T47D (cell line): Measurements from ENCODE around the gene POLN.

Experiments used
- DNase-seq, 2 experiments: peaks; one replicate each; pipeline versions ENCODE4 v3.0.0 to v3.0.0-alpha.2; 2011 to 2012; ENCODE audit warnings: low read depth in 1 of 2, low spot score in 1 of 2
- JUND ChIP-seq: IDR thresholded peaks from 2 replicates; pipeline ENCODE4 v1.6.1; 2012; ENCODE audit warnings: low read depth
- in situ Hi-C: cut with HindIII; loops from 2 replicates; pipeline ENCODE4 v1.10.0; 2016; ENCODE audit warnings: low sequenced_read_pairs, low pct_unique_long_range_greater_than_20kb

POLN gene

DNA sequence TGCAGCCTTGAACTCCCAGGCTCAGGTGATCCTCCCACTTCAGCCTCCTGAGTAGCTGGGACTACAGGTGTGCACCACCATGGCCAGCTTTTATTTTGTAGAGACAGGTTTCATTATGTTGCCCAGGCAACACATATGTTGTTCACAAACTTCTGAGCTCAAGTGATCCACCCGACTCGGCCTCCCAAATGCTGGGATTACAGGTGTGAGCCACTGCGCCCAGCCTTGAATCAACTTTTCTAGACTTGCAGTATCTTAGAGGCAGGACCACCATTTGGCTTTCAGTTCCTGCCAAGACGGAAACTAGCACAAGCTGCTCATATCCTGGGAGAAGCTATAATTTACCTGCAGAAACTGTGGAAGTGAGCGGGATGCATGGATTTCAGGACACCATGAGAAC, 162.9 kb downstream of the POLN start:
- DNase-seq = no peak
- no peak for TF ChIP-seq JUND
- in situ Hi-C loops = no loop called here

DNA sequence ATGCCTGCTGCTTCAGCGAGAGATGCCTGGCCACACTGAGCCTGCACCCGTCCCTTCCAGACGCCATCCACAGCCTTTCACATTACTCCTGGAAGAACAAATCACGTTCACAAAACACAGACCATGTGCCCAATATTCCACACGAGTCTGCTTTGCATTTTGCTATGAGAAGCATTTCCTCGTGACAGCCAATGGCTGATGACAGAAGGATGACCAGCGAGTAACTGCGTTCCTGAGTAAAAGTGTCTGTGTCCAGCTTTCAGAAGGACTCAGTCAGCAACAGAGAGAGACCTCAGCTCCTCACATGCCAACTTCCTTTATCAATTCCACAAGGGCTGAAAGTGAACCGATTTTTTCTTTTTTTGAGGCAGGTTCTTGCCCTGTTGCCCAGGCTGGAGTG, 163.3 kb downstream of the POLN start:
- in situ Hi-C loops = no loop called here
- DNase-seq = no peak
- TF ChIP-seq JUND = no peak

DNA sequence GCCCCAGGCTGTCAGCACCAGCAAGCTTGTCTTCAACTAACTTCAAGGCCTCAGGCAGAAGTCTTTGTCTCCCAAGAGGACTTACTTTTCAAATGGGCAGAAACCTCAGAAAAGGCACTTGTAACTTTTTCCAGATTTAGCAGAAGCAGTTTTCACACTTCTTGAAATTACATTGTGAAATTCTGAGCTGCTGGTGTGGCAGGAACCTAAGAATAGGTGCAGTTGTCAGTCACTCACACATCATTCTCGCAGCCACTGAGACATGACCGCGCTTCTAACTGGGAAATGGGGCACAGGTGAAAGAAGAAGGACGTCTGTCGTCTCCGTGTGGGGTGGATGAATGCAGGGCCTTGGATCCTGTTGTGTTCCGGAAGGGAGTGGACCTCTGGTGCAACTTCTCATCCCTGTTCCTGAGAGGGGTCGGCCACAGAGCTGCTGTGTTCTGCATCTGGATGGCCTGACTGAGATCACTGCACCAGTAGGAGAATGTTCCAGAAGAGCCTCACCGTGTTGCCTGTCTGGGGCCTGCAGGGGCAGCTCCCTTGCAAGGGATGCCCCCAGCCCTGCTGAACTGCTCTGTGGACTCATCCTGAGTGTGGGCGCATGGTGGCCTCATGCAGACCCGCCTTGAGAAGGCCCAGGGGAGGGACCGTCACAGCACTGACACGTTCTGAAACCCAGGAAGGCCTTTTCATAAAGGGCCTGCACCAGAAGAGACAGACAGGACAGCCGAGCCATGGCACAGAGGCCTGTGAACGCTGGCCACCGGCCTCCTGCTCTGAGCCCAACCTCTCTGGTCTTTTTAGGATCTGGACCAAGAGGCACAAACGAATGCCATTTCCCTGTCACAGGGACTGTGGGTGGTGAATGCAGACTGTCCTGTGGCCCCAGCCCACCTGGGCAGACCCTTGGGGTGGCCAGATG, 164.1 kb downstream of the POLN start:
- no peak for TF ChIP-seq JUND
- in situ Hi-C loops = no loop called here
- DNase-seq = no peak

DNA sequence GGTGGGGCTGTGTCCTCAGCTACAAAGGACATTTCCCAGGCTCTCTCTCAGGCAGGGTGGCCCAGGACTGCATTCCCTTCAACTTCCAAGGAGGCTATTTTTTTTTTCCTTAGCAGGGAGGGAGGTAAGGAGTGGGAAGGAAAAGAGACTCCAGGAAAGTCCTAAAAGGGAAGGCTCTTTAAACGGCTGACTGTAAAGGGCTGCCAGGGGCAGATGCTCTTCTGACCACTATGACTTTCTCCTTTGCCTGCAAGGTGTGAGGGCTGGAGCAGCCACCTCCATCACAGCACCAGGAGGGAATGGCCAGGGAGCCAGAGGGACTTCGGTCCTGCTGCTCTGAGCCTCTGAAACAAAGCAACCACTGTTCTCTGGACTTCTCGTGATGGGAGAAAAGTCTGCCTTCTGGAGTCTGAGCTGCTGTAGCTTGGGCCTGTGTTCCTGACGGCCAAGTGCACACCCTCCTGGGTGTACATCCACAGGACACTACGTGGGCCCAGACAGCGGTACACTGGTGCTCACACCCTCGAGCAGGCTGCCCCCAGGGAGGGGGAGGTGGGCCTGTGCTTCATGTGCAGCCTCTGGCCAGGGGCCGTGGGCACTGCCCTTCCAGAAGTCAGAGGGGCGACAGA, 164.9 kb downstream of the POLN start:
- no peak for DNase-seq
- in situ Hi-C loops = no loop called here
- no peak for TF ChIP-seq JUND

DNA sequence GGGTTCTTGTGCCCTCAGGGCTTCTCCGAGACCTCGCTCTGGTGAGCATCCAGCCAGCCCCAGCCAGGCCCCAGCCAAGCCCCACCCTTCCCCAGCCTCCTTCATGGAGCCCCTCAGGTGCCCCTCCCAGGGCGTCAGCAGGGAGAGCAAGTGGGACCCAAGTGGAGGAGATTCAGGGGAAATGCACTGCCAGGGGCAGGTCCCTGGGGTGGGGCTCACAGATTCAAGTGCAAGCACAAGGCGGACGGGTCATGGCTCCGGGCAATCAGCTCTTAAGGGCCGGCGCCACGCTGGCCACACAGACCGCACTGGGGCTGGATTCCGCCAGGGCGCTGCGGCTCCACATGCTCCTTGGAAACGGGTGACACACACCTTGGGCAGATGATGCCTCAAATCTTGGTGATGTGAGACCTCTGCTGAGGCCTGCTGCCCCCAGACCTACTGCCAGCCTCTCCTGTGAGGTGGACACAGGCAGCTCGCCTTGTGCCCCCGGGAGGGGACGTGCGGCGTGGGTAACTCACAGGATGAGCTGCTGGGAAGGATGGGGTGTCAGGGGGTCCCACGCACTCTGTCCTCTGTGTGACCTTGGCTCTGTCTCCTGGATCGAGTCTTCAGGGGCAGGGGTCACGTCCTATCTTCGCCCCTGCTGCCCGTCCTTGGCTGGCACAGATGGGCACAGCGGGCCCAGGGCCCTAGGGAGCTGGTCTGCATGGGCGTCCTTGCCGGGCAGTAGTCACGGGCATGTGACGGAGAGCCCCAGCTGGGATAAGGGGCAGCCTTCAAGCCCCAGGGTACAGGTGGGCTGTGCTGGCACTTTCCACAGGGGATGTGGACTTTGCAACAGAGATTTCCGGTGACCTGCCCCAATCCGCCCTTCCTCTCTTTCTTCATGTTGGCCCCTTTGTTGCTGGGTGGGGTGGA, 165.7 kb downstream of the POLN start:
- TF ChIP-seq JUND = no peak
- no peak for DNase-seq
- in situ Hi-C loops = no loop called here

DNA sequence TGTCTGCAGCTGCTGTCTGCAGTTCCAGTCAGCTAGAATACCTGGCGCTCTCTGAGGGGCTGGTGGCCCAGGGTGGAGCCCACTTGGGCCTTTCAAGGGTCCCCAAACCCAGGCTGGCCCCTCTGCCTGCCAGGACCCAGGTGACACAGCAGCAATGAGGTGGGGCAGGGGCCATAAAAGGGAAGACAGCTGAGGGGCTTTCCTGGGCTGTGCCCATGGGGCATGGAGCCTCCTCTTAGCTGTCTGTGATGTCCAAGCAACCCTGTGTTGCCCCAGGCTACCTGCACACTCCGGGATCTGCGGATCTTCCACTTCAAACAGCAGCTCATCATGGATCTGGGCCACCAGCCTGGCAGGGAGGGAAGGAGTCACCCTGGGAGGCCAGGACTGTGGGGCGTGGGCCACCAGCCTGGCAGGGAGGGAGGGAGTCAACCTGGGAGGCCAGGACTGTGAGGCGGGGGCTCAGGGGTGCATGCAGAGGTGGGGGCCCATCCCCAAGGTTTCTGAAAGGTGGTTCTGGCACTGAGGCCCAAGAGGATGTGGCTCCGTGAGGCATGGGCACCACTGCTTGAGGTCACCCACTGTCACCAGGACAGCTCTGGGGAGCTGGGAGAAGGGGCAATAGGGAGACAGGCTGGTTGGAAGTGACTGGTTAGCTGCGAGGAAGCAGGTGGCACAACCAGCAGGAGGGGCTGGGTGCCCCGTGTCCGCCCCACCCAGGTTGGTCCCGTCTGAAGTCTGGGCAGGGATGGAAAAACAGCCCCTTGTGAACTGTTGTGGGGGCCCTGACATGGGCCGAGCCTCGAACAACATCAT, 166.5 kb downstream of the POLN start:
- TF ChIP-seq JUND = no peak
- in situ Hi-C loops = no loop called here
- no peak for DNase-seq

DNA sequence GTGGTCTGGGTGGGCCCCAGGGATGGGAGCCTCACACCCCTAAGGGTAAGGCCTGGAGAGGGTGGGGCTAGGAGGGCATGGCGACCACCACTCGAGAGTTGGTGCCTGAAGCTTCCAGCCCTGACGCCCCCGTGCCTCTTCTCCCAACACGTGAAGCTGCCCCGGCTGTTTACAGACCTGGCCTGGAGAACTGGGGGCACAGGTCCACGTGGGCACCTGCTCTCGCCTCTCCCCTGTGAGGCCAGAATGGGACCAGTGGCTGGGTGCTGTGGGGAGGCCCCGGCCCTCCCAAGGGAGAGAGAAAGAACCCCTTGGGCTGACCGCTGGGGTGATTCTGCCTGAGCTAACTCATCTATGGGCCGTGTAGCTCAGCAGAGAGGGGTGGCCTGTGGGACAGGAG, 167.3 kb downstream of the POLN start:
- DNase-seq = no peak
- no peak for TF ChIP-seq JUND
- in situ Hi-C loops = no loop called here

DNA sequence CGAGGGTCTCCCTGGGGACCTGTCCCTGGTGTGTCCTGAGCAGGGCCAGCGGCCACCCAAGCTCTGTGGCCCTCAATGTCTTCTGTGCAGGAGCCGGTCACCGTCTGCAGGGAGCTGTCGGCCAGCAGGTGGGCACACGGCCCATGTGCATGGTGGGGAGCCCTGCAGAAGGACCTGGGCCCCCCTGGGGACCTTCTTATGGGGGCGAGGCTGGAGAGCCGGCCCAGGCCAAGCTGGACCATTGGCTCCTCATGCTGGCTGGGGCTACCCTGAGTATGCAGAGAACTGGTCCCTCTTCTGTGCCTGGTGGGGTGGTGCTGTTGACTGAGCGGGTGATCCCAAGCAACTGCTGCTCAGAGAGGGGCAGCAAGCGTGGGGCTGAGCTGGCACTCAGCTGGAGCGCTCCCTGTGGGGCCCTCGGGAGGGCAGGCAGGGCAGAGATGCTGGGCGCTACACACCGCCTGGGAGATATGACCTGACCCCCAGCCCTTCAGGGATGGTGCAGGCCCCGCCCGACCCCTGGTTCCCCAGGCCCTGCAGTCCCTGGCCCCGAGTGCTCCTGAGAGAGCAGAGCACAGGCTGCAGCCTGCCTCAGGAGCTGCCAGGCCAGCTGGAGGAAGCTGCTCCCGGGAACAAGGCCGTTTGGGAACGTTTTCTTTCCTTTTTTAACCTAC, 168.0 kb downstream of the POLN start:
- DNase-seq = no peak
- in situ Hi-C loops = no loop called here
- no peak for TF ChIP-seq JUND

DNA sequence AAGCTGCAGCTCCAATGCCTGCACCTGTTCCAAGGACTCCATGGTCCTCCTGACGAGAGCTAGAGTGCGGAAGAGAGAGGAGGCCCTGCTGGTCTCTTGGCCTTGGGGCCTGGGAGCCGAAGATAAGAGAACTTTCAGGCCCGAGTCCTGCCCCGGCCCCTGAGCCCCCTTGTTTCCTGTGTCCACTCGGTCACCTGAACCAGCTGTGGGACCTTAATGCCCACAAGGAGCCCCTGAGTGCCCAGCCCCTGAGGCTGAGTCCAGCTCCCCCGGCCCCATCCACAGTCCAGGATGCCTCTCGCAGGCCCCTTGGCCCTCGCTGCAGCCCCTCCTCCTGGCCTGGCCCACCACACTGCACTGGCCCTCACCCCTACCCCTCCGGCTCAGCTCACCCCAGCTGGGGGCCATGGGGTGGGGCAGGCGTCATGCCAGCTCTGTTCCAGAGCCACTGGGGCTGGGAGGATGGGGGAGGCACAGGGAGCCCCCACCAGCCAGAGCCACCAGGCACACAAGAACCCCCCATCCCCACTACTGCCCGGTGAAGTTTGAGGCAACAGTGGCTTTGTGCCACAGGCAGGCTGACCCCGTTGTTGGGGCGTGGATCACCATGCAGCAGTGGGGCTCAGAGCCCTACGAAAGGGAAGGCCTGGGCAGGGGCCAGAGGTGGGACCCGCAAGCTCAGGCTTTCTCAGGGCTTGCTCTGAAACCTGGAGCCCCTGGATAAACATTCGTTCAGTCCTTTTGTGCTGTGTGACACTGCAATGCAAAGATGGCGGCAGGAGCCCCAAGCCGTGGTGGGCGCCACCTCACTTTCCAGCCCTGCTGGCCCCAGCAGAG, 168.7 kb downstream of the POLN start:
- DNase-seq = no peak
- in situ Hi-C loops = no loop called here

DNA sequence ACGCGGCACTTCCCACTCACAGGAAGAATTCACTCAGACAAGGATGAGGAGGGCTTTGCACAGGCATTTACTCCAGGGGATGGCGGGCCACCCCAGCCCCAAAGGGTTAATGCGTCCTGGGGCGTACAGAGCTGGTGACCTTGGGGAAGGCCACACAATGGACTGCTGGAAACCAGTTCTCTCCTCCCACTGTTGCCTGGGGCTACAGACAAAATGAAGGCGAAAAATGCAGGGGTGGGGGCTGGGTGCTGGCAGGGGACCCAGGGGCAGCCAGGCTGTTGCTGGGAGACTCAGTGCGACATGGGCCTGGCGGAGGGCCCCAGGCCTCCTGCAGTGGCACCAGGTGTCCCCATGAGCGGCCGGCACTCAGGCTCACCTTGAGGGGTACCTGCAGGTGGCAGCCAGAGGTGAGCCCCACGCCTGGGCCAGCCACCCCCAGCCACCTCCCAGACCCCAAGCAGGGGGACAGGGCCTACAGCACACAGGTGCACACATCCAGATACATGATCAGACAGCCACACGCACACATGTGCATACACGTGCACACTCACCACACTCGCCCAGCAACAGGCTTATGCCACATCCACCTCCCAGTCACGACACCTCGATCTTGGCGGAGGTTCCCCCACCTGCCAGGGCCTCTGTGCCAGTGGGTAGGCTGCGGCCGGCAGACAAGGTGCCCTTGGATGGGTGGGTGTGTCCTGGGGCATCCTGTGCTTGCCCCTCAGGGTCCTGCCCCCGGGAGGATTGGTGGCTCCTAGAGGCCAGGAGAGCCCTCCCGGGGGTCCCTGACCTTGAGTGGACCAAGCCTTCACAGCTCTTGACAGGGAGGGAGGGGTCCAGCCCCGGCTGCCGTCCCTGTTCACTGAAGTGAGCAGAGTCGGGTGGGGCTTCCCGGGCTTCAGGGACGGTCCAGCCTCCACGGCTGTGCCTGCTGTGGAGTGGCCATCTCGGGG, 169.7 kb downstream of the POLN start:
- peak in 1 of 2 experiments; percentile 16 for DNase-seq
- in situ Hi-C loops = no loop called here
- TF ChIP-seq JUND = no peak

More for the DNA sequence above, 168.7 kb downstream of the POLN start:
- TF ChIP-seq JUND = no peak
